HCT116 (cell line): ENCODE data around the gene SYNRG.

ENCODE experiments used
- CTCF ChIP-seq, 3 experiments: fragments of 200-600 bp in 1 of 3; sonication (generic) in 1 of 3; IDR thresholded peaks in 2 of 3; conservative IDR thresholded peaks in 1 of 3; 2 replicates each; pipeline ENCODE4 v1.5.1; 2012 to 2017; ENCODE audit warnings: low read depth in 2 of 3, low read length in 2 of 3, antibody characterized with exemption in 1 of 3, borderline replicate concordance in 1 of 3, control low read depth in 1 of 3, mild to moderate bottlenecking in 1 of 3, mixed read lengths in 1 of 3, mixed run types in 1 of 3, moderate library complexity in 1 of 3; ENCODE audit not compliant: insufficient read depth in 1 of 3
- EZH2phosphoT487 ChIP-seq: fragments of 200-600 bp; IDR thresholded peaks from 2 replicates; pipeline ENCODE4 v1.6.1; 2018; ENCODE audit warnings: antibody characterized with exemption, borderline replicate concordance
- RAD21 ChIP-seq: IDR thresholded peaks from 2 replicates; pipeline ENCODE4 v1.6.1; 2012; ENCODE audit warnings: low read depth, mild to moderate bottlenecking

- TF ChIP-seq CTCF (IDR thresholded peaks at IDR 0.05 in 2 of 3, conservative IDR thresholded peaks at IDR 0.05 in 1 of 3; ENCODE audit: borderline replicate concordance in 1 of 3, insufficient read depth in 1 of 3, low read depth in 2 of 3, low read length in 2 of 3): no peak
- no peak for TF ChIP-seq EZH2phosphoT487
- no peak for TF ChIP-seq RAD21
Measured at GRCh38 chr17:37651849-37652248, 42.6 kb upstream of the SYNRG start.
